ENCODE data around the gene THBS4.
A peak's percentile ranks its signal among the peaks of the same experiment; 100 is the strongest.

The THBS4 gene

DNA sequence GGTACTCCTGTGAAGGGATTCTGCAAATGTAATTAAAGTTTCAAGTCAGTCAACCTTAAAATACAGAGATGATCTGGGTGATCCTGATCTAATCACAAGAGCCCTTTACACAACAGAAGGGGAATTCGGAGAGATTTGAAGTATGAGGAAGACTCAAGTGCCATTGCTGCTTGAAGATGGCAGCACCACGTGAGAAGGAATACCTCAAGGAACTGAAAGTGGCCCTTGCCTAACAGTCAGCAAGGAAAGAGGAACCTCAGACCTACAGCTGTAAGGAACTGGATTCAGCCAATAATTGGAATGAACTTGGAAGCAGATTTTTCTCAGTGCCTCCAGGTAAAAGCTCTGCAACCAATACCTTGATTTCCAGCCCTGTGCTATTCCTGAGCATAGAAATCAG, 87.4 kb downstream of the THBS4 start:
- DNase-seq = peak; percentile 87 to 99

DNA sequence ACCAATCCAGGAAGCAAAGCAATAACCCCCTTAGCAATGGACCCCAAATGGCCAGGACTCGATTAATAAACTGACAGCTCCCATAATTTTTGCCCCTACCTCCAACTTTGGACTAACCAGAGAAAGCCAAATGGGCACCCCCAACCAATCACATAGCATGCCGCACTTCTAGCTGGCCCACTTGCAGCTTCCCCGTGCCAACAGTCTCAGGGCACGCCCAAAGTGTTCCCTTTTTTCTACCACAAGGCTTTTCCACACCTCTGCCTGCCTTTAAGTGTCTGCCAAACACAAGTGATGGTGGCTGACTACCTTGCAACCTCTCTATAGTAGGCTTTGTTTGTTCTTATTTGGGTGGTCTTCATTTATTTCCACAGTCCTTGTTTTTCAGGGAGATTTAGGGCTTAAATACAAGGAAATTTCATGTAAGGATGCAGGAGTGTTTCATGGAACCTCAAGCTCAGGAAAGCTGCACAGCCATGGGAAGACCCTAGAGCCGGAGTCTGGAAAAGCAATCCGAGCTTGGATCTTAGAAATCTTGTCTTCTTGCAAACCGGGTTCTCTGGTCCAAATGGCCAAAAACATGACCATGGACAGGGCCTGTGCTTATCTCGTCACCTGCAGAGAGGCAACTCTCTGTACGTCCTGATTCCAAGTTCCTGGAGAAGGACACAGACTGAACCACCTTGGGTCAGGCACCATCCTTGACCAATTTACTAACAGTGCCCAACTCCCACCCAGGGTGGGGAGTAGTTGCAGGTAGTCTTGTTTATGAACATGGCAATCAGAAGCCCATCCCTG, 89.2 kb downstream of the THBS4 start:
- DNase-seq = no peak

DNA sequence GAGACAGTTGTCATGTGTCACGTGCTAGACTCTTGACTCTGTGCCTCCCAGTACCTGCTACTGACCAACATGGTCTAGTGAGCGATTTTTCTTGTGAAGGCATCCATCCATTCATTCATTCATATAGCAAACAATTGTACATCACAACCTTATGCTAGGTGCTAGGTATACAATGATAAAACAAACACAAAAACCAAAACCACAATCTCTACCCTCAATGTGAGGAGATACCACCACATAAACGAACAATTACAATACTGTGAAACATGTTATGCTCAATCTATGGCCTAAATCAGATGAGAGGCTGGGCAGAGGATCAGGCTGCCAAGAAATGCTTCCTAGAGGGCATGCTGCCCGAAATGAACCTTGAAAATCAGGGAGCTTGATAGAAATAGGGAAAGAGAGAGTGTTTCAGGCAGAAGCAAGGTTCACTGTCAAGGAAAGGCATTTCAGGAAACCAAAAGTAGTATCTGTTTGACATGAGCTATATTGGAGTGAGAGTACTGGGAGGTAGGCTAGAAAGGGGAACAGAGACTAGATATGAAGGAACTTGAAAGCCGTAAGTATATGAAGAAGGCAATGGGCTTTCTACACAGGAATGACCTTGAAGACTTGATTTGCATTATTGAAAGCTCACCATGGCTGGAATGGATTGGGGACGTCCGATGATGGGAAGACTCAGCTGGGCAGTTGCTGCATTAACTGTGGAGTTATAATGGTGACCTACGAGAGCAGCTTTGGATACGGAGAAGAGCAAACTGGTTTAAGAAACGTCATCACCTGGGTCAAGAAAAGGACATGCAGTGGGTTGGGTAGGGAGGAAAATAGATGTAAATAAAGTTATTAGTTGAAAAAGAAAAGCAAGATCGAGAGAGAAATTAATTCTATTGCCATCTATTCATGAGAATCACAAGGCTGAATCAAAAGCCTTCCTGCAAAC, 90.1 kb downstream of the THBS4 start:
- peak; percentile 63 to 85 for DNase-seq

DNA sequence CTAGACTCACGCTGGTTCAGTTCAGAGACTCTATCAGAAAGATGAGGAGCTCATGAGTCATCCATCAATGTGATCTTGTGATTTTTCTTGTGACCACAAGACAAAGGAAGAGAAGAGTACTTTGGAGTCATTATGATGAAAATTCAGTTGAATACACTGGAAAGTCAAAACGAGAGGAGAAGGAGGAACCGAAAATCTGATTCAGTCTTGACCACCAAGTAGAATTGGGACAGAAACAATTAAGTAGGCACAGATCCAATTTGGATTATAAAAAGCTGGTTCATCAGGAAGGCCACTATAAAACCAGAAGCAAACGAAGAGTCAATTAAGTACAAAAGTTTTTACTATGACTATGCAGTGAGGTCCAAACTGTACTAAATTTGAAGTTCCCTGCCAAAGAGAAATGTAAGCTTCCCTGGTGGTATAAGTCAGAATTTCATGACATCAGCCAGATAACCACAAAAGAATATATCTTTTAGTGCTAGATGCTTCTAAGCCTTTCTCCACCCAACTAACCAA, 90.9 kb downstream of the THBS4 start:
- peak; percentile 95 to 99 for DNase-seq

DNA sequence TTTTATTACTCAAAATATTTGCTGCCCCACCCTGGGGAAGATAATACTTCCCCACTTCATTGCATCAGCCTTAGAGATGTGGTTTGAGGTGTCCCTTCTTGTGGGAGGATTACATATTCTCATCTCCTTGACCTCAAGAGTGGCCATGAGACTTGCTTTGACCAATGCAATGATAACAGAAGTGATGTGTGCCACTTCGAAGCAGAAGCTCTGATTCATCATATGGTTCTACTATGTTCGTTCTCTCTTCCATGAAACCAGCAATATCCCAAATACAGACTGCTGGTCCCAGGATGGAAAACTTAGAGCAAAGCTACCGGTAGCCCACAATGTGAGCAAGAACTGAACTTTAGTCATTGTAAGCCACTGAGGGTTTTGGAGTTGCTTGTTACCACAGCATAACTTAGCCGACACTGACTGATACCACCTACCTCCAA, 92.0 kb downstream of the THBS4 start:
- peak; percentile 79 to 98 for DNase-seq

DNA sequence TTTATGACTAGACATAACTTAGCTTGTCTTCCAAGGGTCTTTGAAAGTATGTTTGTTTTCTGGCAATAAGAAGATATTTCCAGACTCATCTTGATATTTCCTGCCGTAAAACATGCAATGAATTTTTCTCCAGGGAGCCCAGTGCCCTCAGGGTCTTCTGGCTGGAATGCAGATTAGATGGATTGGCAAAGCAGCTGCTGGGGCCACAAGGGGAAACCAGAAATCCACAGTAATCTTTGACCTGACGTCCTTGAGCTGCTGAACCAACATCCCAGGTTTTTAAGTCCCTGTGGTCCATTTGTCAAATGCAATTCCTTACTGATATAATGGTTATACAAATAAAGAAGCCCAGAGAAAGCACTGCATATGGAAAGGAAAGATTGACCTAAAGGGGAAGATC, 93.0 kb downstream of the THBS4 start:
- DNase-seq = no peak

DNA sequence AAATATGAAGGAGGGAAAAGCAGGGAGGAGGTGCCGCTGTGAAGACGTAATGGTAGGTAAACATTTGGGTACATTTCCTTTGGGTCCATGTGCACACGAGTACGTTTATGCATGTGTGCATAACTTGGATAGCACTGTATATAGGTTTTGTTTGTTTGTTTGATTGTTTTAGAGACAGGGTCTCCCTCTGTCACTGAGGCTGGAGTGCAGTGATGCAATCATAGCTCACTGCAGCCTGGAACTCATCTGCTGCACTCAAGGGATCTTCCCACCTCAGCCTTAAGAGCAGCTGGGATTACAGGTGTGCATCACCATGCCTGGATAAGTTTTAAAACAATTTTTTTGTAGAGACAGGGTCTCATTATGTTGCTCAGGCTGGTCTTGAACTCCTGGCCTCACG, 94.0 kb downstream of the THBS4 start:
- DNase-seq = no peak

All from inflammatory macrophage treated with lipopolysaccharide for 1 hour (primary cell).